Femur (tissue), 1 donor: ENCODE results near the gene IFITM10.

Source experiments
- DNase-seq: peaks from one replicate; pipeline ENCODE4 v3.0.0-alpha.2; 2017

The IFITM10 gene

DNA sequence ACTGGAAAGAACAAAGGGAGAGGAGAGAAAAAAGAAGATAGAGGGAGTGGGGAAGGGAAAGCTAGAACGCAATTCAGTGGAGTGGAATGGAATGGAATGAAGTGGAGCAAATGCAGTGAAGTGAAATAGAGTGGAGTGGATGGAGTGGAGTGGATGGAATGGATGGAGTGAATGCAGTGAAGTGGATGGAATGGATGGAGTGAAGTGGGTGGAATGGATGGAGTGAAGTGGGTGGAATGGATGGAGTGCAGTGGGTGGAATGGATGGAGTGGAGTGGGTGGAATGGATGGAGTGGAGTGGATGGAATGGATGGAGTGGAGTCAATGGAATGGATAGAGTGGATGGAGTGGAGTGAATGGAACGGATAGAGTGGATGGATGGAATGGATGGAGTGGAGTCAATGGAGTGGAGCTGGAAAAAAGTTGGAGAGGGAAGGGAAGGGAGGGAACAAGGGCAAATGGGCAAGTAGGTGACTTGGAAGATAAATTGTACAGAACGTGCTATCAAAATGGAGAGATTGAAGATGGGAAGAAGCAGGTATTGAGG, 13.9 kb downstream of the IFITM10 start:
- no peak for DNase-seq

DNA sequence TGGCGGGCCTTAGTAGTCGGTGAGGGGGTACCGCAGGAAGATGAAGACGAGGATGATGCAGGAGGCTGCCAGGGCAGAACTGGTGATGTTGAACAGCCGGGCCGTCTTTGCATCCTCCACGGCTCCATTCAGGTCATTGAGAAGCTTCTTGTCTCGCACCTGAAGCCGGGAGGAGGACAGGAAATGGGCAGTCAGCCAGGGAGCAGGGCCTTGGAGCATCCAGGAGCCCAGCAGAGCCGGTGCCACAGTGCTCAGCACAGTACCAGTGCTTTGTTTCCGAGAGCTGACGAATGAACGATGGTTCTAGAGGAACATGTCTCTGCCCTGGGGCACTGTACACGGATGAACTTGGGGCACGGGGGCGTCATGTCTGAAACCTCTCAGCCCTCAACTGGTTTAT, 15.1 kb downstream of the IFITM10 start:
- no peak for DNase-seq

DNA sequence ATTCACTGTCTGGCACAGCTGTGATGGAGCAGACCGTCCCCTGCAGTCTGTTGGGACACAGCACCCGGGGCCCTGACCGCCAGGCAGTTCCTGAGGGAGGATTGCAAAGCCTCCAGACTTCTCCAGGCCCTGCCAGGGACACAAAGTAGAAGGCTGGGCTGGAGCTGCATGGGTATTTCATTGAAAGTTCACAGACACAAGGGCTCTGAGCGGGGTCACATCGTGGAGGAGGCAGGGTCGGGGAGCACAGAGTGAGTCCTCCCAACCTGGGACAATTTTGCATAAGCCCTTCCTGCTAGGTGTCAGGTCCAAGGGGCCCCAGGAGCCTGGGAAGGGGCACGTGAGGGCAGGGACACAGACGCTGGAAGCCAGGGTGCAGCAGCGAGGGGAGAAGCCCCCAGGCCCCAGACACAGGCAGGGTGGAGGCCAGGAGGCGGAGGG, 15.7 kb downstream of the IFITM10 start:
- no peak for DNase-seq

GRCh38 chr11:1733716-1734640, 16.4 kb downstream of the IFITM10 start:
- DNase-seq: no peak

DNA sequence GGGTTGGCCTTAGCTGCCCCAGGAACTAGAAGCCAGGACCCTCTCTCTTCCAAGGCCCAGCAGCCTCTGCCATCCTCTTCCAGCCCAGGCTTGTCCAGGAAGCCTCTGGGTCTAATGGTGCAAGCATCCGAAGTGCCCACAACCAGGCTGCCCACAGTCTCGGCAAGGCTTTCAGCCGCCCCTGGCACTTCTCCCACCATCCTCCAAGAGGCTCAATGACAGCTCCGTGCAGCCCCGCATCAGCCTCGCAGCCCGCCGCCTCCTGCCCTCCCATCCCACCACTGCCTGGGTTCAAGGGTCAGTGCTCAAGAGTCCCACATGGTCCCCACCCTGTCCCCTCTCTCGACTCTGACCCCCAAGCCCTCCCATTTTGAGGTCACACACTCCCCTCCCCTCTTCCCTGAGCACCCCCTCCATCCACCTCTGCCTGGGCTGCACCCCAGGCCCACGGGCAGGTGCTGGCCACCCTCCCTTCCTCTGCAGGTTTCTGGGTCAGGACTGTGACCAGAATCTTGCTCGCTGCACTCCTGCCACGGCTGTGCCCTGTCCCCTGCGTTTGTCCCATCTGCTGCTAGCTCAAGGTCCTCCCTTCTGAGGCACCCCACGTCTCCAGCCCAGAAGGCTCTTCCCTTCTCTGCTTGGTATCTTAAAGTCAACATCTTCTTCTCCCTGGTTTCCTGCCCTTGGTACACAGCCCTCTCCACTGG, 17.2 kb downstream of the IFITM10 start:
- DNase-seq: no peak

DNA sequence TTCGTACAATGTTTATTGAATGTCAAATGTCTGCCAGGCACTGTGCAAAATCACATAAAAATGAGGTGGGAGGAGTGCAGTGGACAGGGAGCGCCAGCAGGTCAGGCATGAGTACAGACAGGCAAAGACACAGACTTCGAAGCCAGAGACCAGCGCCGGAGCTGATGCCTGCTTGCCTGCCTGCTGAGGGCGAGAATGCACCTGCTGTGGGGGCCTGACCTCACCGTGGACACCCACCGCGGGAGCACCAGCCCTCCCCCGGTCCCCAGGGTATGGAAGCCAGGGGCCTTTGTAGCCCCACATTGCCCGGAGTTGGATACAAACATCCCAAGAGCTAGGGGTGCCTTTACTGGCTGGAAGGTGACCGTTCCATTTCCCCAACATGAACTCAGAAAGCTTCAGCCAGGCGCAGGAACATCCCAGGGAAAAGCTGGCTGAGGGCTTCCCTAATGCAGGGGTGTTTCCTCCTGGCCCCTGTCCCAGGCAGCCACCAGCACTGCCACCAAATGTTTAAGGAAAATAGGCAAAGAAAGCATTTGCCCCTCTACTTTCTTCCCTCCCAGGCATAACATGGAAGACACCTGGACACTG, 17.9 kb downstream of the IFITM10 start:
- no peak for DNase-seq

DNA sequence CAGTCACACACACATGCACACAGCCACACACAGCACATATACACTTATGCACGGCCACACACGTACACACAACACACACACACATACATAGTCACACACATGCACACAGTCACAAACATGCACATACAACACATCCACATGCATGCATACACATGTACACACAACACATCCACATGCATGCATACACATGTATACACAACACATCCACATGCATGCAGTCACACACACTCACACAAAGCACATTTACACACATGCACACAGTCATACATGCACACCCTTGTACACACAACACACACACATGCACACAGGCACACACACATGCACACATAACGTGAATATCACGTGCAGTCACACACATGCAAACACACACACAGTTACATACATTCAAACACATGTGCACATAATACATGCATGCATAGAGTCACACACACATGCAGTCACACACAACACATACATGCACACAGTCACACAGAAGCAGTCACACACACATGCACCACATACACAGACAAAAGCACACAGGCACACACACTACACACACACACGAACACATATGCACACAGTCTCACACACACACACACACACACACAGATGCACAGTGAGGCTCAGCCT, 18.8 kb downstream of the IFITM10 start:
- no peak for DNase-seq

- DNase-seq: no peak
These were observed 20.3 kb downstream of the IFITM10 start for GRCh38 chr11:1730059-1730629.

GRCh38 chr11:1729692-1730011, 20.7 kb downstream of the IFITM10 start:
- no peak for DNase-seq

- no peak for DNase-seq
These were observed 21.3 kb downstream of the IFITM10 start for GRCh38 chr11:1728931-1729691.

- no peak for DNase-seq
These were observed 22.1 kb downstream of the IFITM10 start for GRCh38 chr11:1728301-1728700.

GRCh38 chr11:1727861-1728260, 22.5 kb downstream of the IFITM10 start:
- no peak for DNase-seq

DNA sequence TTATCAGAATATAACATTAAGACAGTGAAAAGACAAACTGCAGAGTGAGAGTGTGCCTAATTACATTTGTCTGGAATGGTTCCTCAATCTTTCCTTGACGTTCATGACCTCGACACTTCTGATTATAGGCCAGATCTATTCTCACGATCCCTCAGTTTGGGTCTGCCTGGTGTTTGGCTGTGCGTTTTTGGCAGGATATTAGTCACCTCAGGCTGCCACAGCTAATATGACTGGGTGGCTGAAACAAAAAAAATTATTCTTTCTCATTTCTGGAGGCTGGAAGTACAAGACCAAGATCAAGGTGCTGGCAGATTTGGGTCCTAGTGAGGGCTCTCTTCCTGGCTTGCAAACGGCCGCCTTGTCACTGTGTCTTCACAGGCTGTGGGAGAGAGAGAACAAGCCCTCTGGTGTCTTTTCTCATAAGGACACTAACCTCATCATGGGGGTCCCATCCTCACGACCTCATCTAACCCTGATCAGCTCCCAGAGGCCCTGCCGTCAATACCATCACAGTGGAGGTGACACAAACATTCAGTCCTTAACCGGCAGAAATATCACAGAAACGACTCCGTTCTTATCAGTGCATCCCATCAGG, 23.2 kb downstream of the IFITM10 start:
- DNase-seq: no peak

GRCh38 chr11:1719781-1720180, 30.6 kb downstream of the IFITM10 start:
- DNase-seq: no peak

- no peak for DNase-seq
These were observed 32.1 kb downstream of the IFITM10 start for GRCh38 chr11:1718326-1718725.

- DNase-seq: no peak
These were observed 32.6 kb downstream of the IFITM10 start for GRCh38 chr11:1717745-1718144.

- DNase-seq: no peak
These were observed 35.2 kb downstream of the IFITM10 start for GRCh38 chr11:1714908-1715885.

DNA sequence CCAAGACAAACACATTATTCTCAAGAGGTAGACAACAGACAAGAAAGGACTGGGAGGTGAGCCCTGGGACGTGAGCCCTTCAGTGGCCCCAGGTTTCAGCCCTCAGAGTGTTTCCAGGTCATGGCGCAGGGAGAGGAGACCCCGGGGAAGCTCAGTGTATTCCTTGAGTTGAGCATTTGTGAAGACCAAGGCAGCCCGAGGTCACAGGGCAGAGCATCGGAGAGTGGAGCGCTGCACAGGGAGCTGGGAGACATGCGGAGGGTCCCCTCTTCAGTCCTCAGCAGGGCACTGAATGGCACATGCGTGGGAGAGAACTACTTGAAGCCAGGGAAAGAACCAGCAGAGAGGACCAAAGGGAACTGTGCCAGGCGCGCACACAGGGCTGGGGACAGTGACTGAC, 41.7 kb downstream of the IFITM10 start:
- DNase-seq: no peak

DNA sequence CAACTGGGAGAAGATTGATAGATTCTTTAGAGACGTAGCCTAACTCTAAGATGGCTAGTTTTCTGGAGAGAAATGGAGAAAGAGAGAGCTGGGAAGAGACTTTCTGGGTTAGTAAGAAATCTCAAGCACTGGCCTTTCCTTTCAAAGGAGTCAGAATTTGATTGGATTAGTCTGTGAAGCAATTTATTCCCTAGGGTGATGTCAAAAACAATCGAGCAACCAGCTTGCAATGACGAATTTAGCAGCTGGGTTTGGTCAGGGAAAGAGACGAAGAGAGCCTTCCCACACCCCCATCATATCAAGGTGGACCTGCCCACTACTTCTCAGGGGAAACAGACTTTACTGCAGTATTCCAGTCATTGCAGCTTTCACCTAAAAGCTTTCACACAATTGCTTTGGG, 42.6 kb downstream of the IFITM10 start:
- DNase-seq: no peak
